Myocyte (in vitro differentiated cells): ENCODE measurements around the gene NLK. TPM values are rescaled to one million over a fixed set of nuclear protein-coding genes. Genes with fewer than 3 reads are reported as not detected.
"Not testable (repeated sequence)": the region's sequence is repeated elsewhere in the genome, so short reads cannot be mapped to it uniquely, and the experiment has no call there.

Experiments used
- DNase-seq: peaks from one replicate; pipeline ENCODE4 v3.0.0-alpha.2; 2012; ENCODE audit warnings: low read depth
- total RNA-seq: library from RNA; depleted of rRNA; stranded (reverse); fragments of >200 nt; gene quantifications from 2 replicates; pipeline ENCODE4 v1.2.3, GENCODE V29; 2014

NLK gene
- total RNA-seq, 1 donor from 2014 or later: 20.8 TPM

DNA sequence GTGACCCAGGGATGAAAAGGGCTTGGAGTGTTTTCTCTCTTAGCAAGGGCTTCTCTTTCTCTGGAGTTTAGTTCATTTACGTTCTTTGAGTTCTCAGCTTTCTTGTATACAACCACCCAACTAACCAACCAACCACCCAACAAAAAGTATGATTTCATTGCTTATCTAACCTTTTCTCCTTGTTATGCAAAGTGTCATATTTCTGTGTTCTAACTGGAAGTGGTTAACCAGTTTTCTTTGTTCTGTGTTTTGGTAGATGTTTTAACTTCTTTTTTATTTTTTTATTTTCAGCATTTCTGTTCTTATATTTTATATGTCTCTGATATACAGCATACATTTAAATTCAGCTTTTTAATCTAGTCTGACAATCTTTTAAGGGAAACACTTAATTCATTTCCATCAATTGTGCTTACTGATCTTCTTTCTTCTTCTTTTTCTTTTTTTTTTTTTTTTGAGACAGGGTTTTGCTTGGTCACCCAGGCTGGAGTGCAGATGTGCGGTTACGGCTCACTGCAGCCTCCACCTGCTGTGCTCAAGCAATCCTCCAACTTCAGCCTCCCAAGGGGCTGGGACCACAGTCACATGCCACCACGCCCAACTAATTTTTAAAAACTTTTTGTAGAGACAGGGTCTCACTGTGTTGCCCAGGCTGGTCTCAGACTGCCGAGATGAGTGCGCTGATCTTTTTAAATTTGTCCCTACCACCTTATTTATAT, 29.6 kb downstream of the NLK start:
- no peak for DNase-seq

DNA sequence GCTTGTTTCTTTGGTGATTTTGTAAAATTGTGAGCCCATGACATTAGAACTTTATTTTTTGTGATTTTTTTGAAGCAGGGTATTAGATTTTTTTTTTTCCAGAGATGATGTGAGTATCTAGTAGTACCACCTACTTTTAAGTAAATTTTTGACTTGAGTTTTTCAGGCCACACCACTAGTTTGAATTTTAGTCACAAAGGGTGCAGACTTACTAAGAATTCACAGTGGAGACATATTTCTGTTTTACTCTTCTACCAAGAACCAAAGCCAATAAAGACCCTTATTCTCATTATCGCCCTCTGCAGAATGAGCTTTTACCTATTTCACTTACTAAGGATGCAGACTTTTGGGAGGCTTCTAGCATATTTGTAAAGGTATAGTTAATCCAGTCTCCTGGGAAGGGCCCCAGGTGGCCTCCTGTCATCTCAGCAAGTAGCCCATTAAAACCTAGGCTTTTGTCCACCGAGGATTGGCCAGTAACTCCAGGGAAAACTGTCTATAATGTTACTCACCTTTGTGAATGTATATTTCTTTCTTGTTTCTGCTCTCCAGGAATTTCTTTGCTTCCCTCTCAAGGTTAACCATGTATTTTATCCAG, 30.6 kb downstream of the NLK start:
- DNase-seq: no peak

DNA sequence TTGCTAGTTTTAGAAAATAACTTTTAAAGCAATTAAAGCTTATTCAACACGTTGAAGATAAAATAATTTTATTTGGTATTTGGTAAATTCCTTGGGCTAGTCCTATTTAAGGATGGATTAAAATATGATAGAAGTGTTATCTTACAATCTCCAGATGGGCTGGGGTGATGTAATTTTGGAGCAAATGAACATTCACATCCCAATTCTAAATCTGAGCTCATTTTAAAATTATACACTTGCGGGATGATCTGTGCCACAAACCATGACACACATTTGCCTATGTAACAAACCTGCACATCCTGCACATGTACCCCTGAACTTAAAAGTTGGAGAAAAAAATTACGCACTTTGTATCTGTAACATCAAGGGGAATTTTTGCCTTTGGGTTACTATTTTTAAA, 31.5 kb downstream of the NLK start:
- DNase-seq: no peak

DNA sequence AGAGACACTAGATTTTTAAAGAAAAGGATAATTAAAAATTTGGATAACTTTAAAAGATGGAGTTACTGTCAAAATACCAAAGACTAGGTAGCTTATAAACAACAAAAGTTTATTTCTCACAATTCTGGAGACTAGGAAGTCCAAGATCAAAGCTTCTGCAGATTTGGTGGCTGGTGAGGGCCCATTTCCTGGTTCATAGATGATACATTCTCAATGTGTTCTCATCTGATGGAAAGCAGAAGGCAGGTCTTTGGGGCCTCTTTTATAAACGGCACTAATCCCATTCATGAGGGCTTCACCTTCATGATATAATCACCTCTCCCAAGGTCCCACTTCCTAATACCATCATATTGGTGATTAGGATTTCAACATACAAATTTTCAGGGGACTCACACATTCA, 33.7 kb downstream of the NLK start:
- no peak for DNase-seq

DNA sequence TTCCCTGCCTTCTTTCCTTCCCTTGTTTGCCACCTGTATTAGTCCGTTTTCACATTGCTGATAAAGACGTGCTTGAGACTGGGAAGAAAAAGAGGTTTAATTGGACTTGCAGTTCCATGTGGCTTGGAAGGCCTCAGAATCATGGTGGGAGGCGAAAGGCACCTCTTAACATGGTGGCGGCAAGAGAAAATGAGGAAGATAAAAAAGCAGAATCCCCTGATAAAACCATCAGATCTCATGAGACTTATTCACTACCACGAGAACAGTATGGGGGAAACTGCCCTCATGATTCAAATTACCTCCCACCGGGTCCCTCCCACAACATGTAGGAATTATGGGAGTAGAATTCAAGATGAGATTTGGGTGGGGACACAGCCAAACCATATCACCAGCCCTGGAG, 34.7 kb downstream of the NLK start:
- not testable (repeated sequence) for DNase-seq

DNA sequence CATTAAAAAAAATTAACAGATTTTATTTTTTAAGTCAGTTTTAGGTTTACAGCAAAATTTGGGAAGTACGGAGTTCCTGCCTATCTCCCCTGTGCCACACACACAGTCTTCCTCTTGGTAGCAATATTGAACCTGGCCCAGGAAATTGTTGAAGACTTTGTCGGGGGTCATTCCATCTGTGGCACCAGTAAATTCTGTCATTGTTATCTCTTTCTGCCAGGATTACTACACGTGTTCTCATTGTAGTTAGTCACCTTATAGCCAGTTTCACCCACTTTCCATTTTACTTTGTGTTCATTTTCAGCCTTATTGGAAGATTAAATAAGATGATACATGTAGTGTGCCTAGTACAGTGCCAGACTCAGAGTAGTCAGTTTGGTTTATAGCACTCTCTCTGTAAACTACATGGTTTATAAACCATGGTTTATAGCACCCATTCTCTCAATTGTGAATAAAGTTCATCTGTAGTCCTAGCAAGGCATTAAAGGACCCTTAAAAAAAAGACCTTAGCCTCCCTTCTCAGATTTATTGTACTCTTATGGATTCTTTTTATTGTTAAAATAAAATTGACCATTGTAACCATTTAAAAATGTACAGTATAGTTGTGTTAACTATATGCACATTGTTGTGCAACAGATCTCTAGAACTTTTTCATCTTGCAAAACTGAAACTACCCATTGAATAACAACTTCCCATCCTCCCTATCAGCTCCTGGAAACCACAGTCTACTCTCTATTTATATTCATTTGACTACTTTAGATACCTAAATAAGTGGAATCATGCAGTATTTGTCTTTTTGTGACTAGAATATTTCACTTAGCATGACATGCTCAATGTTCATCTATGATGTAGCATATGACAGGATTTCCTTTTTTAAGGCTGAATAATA, 36.1 kb downstream of the NLK start:
- no peak for DNase-seq

DNA sequence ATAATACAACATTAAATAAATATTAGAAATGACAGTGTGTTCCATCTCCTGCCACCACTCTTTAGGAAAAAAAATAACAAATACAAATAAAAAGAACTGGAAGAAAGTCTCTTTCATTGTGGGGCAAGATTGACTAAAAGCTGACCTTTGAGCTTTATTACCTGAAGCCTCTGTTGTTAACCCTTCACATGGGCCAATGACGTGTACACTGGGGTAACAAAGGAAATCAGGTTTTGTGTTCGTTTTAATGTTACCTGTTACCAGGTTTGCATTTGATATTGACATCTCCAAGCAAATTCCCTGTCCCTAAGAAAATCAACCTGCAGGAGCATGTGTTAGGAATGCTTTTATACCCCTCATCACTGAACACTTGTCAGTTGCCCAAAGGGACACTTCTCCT, 39.0 kb downstream of the NLK start:
- DNase-seq: no peak

DNA sequence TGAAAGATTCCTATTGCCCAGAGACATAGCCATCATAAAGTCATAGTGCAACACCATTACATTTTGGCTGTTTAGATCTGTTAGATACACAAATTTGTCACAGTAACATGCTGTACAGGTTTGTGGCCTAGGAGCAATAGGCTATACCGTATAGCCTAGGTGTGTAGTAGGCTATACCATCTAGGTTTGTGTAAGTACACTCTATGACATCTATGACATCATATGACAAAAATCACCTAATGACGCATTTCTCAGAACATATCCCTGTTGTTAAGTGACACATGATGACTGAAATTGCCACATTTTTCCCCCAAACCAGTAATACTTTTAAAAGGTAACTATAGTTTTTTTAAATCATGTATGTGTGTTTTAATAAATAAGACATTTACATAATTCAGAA, 43.3 kb downstream of the NLK start:
- DNase-seq: no peak

DNA sequence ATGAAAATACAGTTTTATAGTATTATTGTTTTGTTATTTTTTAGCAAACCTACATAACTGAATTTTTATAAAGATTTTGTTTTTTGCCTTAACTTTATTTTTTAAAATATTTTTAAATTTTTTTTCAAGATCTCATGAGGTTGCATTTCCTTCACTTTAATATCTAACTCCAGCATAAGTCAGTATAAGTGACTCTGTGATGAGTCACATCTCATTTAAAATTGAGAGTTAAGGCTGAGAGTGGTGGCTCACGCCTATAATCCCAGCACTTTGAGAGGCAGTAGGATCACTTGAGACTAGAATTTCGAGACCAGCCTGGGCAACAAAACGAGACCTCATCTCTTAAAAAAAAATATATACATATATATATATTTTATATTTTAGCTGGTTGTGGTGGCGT, 44.0 kb downstream of the NLK start:
- no peak for DNase-seq

DNA sequence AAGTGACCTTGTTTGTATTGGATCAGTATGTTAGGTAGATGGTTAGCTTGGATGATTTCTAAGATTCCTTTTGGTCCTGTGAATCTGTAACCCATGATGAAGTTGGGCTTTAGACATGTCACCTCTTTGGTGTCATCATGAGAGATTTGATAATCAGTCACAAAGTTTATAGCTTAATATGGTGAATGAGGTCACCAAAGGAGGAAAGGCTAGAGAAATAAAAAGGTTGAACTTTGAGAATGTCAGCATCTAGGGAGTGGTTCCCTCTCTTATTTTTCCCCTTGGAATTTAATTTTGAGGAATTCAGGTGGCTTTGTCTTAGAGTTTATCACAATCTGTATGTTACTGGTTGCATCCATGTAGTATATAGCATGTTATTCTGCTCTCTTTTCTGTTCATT, 45.3 kb downstream of the NLK start:
- DNase-seq: no peak

DNA sequence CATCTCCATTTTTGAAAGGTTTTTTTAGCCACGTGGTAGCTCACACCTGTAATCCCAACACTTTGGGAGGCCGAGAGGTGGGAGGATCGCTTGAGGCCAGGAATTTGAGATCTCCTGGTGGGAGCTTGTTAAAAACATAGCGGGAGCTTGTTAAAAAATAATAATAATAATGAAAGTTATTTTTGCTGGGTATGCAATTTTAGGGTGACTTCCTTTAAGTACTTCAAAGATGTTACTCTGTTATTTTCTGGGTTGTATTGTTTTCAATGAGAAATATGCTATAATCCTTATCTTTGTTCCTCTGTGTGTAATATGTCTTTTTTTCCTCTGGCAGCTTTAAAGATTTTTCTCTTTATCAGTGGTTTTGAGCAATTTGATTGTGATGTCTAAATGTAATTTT, 48.1 kb downstream of the NLK start:
- no peak for DNase-seq

DNA sequence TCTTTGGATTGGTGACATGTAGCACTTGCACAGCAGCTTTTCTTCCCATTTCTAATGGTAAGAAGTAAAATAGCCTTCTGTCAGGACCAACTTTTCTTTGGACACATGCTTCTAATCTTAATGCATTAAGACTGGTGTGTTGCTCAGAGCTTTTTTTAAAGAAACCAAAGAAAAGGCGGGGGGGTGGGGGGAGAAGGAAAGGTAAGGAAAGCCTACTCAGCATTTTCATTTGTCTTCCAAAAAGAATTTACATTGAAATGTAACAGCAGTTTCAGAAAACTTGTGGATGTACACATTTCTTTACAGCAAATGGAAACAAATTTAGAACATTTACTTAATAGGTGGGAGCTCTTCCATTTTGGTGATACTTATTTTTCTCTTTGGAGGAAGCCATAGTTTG, 49.6 kb downstream of the NLK start:
- DNase-seq: no peak

DNA sequence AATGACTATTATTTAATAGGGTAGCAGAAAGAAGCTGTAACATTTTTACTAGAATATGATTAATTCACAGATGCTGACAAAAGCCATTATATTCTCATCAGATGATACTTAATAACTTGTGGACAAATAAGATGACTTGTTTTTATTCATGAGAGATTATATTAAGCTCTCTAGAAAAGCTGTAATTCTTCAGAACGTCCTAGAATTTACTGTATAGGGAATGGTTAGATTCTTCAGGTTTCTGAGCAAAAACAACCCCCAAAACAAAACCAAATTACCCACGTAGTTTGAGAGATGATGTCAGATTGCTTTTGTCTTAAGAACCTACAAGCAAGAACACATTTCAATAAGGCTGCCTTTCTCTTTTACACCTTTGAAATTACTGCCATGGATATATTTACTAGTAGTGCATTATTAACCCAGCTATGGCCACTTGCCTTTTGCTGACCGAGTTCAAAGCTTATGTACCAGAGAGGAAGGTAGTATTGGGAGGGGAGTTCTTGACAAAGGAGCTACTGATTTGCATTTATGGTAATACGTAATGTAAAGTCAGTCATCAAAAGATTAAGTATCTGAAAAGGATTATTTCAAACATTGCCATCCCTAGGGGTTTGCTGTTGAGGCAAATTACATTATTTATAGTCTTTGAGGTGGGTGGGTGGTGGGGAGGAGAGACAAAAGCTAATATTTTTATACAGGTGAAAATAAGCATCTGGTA, 51.7 kb downstream of the NLK start:
- DNase-seq: no peak

DNA sequence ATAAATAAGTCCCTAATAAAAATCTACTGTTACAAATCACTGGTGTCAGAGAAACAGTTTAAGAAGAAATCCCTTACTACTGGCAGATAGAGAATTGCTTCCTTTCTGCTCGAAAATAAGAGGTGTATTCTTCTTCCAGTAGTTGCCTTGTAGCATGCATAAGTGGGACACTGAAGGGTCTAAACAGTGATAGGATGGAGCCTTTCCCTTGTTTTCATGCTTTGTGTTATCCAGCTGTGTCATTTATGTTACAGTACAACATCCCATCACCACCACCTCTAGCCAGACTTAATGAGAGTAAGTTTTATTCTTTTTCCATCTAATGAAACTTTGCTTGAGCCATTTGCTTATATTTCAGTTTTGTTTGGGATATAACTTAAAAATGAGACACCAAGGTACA, 54.3 kb downstream of the NLK start:
- no peak for DNase-seq

DNA sequence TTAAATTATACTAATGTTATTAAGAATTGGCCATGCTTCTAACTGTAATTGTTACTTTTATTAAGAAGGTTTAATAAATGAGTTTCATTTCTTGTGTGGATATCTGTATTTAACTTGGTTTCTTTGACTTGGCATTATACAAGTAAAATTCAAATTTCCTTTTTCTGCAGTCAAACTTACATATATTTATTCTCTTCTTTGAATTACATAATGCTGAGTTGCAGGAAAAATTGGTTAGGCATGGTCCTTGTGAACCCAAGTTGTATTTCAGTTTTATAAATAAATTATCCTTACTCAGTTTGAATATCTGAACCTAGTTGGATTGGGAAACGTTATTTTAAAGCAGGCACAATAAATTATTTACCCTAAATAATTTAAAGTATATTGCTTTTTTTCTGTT, 54.8 kb downstream of the NLK start:
- DNase-seq: no peak

DNA sequence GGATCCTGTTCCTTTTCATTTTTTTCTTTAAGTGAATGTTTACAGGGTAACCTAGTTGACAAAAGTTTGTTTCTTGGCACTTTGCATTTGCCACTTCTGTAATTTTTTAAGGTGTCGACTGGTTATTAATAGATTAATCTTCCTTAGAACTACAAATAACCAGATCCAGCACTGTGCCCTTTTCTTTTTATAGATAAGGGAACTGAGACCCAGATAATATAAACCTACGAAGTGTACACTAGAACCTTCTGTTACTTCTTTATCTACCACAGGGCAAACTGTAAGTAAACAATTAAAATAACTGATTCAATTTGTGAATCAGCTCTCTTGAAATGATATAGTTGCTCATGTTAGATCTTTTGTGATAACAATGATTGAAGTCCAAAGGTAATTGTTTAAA, 55.4 kb downstream of the NLK start:
- no peak for DNase-seq

DNA sequence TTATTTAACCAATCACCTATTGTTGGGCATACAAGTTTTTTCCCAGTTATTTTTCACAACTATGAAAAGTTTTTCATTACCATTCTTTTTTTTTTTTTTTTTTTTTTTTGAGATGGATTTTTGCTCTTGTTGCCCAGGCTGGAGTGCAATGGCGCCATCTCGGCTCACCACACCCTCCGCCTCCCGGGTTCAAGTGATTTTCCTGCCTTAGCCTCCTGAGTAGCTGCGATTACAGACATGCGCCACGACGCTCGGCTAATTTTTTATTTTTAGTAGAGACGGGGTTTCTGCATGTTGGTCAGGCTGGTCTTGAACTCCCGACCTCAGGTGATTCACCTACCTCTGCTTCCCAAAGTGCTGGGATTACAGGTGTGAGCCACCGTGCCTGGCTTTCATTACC, 56.1 kb downstream of the NLK start:
- not testable (repeated sequence) for DNase-seq

DNA sequence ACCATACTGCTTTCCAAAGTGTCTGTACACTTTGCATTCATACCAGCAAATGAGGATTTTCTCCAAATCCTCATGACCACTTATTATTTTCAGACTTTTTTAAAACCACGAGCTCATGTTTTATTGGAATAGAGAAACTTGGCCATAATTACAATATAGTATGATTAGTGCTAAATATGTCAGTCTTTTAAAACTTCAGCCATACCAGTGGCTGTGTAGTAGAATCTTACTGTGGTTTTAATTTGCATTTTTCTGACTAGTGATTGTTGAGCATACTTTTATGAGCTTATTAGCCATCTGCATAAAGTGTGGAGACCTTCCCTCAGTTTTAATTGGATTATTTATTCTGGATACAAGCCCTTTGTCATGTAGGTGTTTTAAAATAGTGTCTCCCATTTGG, 57.8 kb downstream of the NLK start:
- no peak for DNase-seq

DNA sequence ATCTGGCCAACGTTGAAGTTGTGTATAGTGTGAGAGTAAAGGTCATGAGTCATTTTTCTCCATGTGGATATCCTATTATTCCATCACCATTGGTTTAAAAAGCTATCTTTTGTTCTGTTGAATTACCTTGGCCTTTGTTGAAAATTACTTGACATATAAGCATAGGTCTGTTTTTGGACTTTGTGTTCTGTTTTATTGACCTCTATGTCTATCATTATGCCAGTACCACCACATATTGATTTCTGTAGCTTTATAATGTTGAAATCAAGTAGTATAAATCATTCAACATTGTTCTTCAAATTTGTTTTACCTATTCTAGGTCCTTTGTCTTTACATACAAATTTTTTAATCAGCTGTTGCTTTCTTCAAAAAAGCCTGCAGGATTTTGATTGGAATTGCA, 58.5 kb downstream of the NLK start:
- DNase-seq: no peak

DNA sequence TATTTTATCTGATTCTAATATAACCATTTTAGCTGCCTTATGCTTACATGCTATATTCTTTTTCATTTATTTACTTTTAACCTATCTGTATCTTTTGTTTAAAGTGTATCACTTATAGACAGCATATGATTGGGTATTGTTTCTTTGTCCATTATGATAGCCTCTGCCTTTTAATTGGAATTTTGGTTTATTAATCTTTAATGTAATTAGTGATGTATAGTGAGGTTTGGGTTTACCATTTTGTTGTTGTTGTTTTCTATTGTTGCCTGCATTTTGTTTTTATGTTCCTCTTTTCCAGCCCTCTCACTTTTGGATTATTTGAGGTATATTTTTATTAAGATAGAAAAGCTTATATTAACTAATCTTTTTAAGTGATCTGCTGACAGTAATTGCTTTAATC, 59.4 kb downstream of the NLK start:
- DNase-seq: no peak

DNA sequence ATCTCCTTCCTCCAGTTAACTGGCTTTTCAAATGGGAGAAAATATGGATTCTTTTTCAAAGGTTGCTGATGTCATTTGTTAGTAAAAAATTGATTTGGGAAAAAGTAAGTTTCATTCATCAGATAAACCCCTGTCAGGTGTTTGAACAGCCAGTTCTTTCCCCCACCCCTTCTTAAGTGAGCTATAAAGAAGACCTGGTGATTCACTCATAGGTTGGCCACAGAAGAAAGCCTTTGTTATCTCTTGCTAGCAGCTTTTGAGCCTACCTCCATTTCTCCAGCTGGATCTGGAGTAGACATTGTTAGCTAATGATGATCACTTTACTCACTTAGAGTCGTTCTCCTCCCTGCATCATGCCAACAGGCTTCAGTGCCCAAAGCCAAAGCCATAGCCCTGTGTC, 63.0 kb downstream of the NLK start:
- no peak for DNase-seq

DNA sequence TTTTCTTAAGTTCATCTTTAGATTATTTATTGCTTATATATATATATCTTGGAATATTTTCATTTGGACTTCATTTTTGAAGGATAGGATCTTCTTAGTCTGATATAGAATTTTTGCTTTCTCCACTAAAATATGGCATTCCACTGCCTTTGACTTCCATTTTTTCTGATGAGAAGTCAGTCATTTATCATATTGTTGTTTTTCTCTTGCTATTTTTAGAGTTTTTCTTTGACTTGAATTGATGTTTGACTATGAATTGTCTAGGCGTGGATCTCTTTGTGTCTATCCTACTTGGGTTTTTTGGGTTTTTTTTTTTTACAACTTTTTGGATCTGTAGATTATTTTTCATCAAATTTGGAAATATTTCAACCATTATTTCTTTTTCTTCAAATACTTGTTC, 67.7 kb downstream of the NLK start:
- no peak for DNase-seq
